Retinal pigment epithelial cell (primary cell): ENCODE data around the gene MYCL.

Experiments
- DNase-seq: peaks from one replicate; pipeline ENCODE4 v3.0.0-alpha.2; 2010; ENCODE audit warnings: low read depth
- H3K4me3 ChIP-seq: 2 replicates; pipeline ENCODE4 v1.5.1; 2011; ENCODE audit warnings: mild to moderate bottlenecking, low read length, control low read depth, moderate library complexity
- TF ChIP-seq, protein P1 (sequence below): conservative IDR thresholded peaks from 2 replicates; pipeline ENCODE4 v1.5.1; 2011; ENCODE audit warnings: low read depth, low read length, control low read depth, inconsistent platforms

MYCL gene, protein sequence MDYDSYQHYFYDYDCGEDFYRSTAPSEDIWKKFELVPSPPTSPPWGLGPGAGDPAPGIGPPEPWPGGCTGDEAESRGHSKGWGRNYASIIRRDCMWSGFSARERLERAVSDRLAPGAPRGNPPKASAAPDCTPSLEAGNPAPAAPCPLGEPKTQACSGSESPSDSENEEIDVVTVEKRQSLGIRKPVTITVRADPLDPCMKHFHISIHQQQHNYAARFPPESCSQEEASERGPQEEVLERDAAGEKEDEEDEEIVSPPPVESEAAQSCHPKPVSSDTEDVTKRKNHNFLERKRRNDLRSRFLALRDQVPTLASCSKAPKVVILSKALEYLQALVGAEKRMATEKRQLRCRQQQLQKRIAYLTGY

GRCh38 chr1:39901714-39902459 is at the start of gene MYCL:
Gene MYCL (minus strand): TSS chr1:39901917. CDS start chr1:39901434, 483 bp downstream.
- TF ChIP-seq, protein P1, sequence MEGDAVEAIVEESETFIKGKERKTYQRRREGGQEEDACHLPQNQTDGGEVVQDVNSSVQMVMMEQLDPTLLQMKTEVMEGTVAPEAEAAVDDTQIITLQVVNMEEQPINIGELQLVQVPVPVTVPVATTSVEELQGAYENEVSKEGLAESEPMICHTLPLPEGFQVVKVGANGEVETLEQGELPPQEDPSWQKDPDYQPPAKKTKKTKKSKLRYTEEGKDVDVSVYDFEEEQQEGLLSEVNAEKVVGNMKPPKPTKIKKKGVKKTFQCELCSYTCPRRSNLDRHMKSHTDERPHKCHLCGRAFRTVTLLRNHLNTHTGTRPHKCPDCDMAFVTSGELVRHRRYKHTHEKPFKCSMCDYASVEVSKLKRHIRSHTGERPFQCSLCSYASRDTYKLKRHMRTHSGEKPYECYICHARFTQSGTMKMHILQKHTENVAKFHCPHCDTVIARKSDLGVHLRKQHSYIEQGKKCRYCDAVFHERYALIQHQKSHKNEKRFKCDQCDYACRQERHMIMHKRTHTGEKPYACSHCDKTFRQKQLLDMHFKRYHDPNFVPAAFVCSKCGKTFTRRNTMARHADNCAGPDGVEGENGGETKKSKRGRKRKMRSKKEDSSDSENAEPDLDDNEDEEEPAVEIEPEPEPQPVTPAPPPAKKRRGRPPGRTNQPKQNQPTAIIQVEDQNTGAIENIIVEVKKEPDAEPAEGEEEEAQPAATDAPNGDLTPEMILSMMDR = peak; percentile 70
- no peak for DNase-seq

DNA sequence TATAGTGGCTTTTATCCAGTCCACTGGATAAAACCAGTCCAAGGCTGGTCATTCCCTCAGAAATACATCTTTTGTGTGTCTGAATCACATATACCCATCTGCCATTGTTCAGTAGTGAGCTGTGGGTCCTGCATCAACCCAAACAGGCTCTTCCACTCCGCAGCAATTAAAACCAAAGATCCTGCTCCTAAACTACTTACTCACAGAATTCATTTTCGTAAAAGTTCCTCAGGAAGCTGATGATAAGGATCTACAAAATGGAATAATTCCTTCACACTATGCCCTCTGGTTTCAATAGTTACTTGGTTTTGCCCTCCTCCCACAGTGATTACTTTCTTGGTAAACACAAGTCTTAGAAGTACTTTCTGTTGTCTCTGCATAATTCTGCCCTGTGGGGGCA is 48.2 kb upstream of the MYCL start:
- H3K4me3 ChIP-seq = no peak overlapping the region
- TF ChIP-seq, protein P1 = no peak
- DNase-seq = no peak

More at GRCh38 chr1:39901714-39902459, at the start of gene MYCL:
- peak within 1 kb of the TSS; percentile 68 for H3K4me3 ChIP-seq

GRCh38 chr1:39947260-39947659 is 45.5 kb upstream of the MYCL start:
- DNase-seq = no peak
- TF ChIP-seq, protein P1 = no peak
- no peak overlapping the region for H3K4me3 ChIP-seq

- DNase-seq = no peak
- TF ChIP-seq, protein P1 = no peak
- H3K4me3 ChIP-seq = no peak overlapping the region
Observed at GRCh38 chr1:39946216-39946615, 44.5 kb upstream of the MYCL start.

DNA sequence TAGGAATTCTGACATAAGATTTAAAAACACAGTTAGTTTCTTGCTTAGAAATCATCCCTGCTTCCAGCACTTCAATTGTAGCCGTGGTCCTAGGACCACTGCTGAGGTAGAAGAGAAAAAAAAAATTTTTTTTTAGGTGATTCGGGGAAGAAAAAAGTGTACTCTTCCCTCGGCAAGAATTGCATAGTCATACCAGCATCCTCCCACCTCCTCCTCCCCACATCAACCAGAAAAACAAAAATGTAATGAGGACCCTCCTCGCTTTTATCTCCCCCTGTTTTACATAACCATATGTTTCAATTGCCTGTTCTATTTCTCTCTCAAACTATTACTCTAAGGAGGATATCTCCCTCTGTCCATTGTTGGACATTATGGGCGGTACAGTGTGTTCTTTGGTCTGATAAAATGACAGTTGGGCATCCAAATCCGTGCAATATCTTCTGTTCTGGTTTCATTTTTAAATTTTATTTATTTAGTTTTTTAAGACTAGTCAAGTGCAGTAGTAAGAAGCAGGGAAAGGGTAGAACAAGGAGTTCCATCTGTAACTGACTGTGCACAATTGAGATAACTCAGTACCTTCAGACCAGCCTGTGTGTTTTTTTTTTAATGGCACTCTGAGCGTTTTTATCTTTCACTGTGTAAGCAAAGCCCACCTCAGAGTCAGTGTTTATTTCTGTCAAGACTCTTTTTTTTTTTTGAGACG is 42.8 kb upstream of the MYCL start:
- DNase-seq = no peak
- H3K4me3 ChIP-seq = no peak overlapping the region
- TF ChIP-seq, protein P1 = no peak

- TF ChIP-seq, protein P1 = no peak
- H3K4me3 ChIP-seq = no peak overlapping the region
- DNase-seq = no peak
Observed at GRCh38 chr1:39943471-39944290, 42.0 kb upstream of the MYCL start.
